Panc1 (cell line): ENCODE measurements around the gene TLL2.

Experiments used
- POLR2AphosphoS5 ChIP-seq: IDR thresholded peaks from 2 replicates; pipeline ENCODE4 v1.6.1; 2012; ENCODE audit warnings: mild to moderate bottlenecking, low read depth, low read length, moderate library complexity
- SIN3A ChIP-seq: IDR thresholded peaks from 2 replicates; pipeline ENCODE4 v1.6.1; 2012; ENCODE audit warnings: low read depth, mild to moderate bottlenecking, low read length, moderate library complexity, borderline replicate concordance; ENCODE audit not compliant: insufficient read depth
- TCF7L2 ChIP-seq: IDR thresholded peaks from 2 replicates; pipeline ENCODE4 v1.6.1; 2011; ENCODE audit warnings: mild to moderate bottlenecking, low read depth, low read length, inconsistent platforms
- TF ChIP-seq, protein P1 (sequence below): fragments of 450-650 bp; IDR thresholded peaks from 2 replicates; pipeline ENCODE4 v1.5.1; 2017; ENCODE audit warnings: mild to moderate bottlenecking
- TF ChIP-seq, protein P2 (sequence below), 2 experiments: IDR thresholded peaks; 2 replicates each; pipeline ENCODE4 v1.6.1; 2011 to 2012; ENCODE audit warnings: low read depth in 2 of 2, control low read depth in 1 of 2, low read length in 1 of 2, mild to moderate bottlenecking in 1 of 2, moderate library complexity in 1 of 2; ENCODE audit not compliant: insufficient read depth in 1 of 2

DNA sequence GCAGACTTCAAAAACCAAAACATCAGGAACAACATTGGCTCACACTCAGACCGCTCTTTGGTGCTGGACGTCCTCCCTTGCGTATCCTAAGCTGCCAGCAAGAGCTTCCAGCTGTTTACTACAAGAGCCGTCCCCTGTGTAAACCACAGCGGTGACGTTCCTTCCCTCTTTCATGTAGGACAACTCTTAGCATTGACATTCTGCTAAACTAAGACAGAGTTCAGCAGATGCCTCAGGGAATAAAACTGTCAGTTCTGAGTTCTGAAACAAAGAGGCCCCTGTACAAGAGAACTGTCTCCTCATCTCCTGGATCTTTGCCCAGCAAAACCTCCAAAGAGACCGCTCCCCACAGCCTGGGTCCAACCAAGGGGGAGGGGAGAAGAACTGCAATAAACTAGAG is 97.1 kb downstream of the TLL2 start:
- TF ChIP-seq, protein P1, sequence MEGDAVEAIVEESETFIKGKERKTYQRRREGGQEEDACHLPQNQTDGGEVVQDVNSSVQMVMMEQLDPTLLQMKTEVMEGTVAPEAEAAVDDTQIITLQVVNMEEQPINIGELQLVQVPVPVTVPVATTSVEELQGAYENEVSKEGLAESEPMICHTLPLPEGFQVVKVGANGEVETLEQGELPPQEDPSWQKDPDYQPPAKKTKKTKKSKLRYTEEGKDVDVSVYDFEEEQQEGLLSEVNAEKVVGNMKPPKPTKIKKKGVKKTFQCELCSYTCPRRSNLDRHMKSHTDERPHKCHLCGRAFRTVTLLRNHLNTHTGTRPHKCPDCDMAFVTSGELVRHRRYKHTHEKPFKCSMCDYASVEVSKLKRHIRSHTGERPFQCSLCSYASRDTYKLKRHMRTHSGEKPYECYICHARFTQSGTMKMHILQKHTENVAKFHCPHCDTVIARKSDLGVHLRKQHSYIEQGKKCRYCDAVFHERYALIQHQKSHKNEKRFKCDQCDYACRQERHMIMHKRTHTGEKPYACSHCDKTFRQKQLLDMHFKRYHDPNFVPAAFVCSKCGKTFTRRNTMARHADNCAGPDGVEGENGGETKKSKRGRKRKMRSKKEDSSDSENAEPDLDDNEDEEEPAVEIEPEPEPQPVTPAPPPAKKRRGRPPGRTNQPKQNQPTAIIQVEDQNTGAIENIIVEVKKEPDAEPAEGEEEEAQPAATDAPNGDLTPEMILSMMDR, result no peak
- TF ChIP-seq, protein P2, sequence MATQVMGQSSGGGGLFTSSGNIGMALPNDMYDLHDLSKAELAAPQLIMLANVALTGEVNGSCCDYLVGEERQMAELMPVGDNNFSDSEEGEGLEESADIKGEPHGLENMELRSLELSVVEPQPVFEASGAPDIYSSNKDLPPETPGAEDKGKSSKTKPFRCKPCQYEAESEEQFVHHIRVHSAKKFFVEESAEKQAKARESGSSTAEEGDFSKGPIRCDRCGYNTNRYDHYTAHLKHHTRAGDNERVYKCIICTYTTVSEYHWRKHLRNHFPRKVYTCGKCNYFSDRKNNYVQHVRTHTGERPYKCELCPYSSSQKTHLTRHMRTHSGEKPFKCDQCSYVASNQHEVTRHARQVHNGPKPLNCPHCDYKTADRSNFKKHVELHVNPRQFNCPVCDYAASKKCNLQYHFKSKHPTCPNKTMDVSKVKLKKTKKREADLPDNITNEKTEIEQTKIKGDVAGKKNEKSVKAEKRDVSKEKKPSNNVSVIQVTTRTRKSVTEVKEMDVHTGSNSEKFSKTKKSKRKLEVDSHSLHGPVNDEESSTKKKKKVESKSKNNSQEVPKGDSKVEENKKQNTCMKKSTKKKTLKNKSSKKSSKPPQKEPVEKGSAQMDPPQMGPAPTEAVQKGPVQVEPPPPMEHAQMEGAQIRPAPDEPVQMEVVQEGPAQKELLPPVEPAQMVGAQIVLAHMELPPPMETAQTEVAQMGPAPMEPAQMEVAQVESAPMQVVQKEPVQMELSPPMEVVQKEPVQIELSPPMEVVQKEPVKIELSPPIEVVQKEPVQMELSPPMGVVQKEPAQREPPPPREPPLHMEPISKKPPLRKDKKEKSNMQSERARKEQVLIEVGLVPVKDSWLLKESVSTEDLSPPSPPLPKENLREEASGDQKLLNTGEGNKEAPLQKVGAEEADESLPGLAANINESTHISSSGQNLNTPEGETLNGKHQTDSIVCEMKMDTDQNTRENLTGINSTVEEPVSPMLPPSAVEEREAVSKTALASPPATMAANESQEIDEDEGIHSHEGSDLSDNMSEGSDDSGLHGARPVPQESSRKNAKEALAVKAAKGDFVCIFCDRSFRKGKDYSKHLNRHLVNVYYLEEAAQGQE (IDR thresholded peaks at IDR 0.05; ENCODE audit: insufficient read depth in 1 of 2, low read depth in 2 of 2, low read length in 1 of 2), result no peak
- TF ChIP-seq POLR2AphosphoS5 (no peak), SIN3A (no peak), TCF7L2 (no peak)
